Prostate gland (tissue), 2 donors: ENCODE data around the gene CDC34. TPM values are rescaled to one million over a fixed set of nuclear protein-coding genes. Genes with fewer than 3 reads are reported as not detected.
A peak's percentile ranks its signal among the peaks of the same experiment; 100 is the strongest.

ENCODE experiments used
- DNase-seq: peaks from one replicate; pipeline ENCODE4 v3.0.0-alpha.2; 2019; ENCODE audit warnings: low spot score
- H3K27ac ChIP-seq, 2 donors: fragments of 200-600 bp; sonication (generic); 2 replicates each; pipeline ENCODE4 v1.5.1; 2017 to 2019
- H3K27me3 ChIP-seq: fragments of 200-600 bp; sonication (generic); replicated peaks from 2 replicates; pipeline ENCODE4 v1.5.1; 2019; ENCODE audit not compliant: insufficient read depth
- H3K36me3 ChIP-seq, 2 donors: fragments of 200-600 bp; sonication (generic); 1 replicate in 1 of 2; 2 replicates in 1 of 2; pipeline versions ENCODE4 v1.5.1 to v1.8.1; 2017 to 2019
- H3K4me1 ChIP-seq: fragments of 200-600 bp; sonication (generic); replicated peaks from 2 replicates; pipeline ENCODE4 v1.5.1; 2019
- H3K4me3 ChIP-seq, 2 donors: fragments of 200-600 bp; sonication (generic); 2 replicates each; pipeline ENCODE4 v1.5.1; 2017 to 2019
- H3K9me3 ChIP-seq: fragments of 200-600 bp; sonication (generic); 2 replicates; pipeline ENCODE4 v1.5.1; 2017
- CTCF ChIP-seq, 4 experiments: fragments of 200-600 bp in 2 of 4; fragments of 450-650 bp in 2 of 4; sonication (generic) in 2 of 4; IDR thresholded peaks; 1 replicate in 3 of 4; 2 replicates in 1 of 4; pipeline ENCODE4 v1.5.1; 2016 to 2019; ENCODE audit warnings: antibody characterized with exemption in 4 of 4, mild to moderate bottlenecking in 2 of 4, moderate library complexity in 2 of 4
- POLR2A ChIP-seq: fragments of 450-650 bp; IDR thresholded peaks from one replicate; pipeline ENCODE4 v1.6.1; 2016; ENCODE audit warnings: antibody characterized with exemption, mild to moderate bottlenecking
- POLR2AphosphoS5 ChIP-seq: sonication (generic); formaldehyde crosslinking; IDR thresholded peaks from one replicate; pipeline ENCODE4 v1.6.1; 2017; ENCODE audit warnings: antibody characterized with exemption
- WGBS: methylation state at CpG from one replicate; pipeline ENCODE4 v1.1.5; 2018; 5-methylcytosine and 5-hydroxymethylcytosine counted together
- intact Hi-C: fragments of 100-400 bp; cut with DNase I; formaldehyde crosslinking; loops from one replicate; pipeline ENCODE4 v1.14.2; 2022
- total RNA-seq, 2 donors: library from RNA; depleted of rRNA; stranded (reverse); fragments of >200 nt; gene quantifications; one replicate each; pipeline ENCODE4 v1.1.0, GENCODE V29; 2016

Gene CDC34
- total RNA-seq, 2 donors from 2014 or later, result 93.4 to 159 TPM

- TF ChIP-seq POLR2A, result no peak
- TF ChIP-seq POLR2AphosphoS5, result no peak
- no peak for TF ChIP-seq CTCF (IDR thresholded peaks at IDR 0.05)
- Histone ChIP-seq H3K4me1 (no peaks in the 10 kb centered on the region), H3K9me3 (no peaks in the 10 kb centered on the region), H3K27me3 (peaks cover 10% of the 10 kb centered on the region), H3K4me3 (peak overlapping the region; percentile 8 to 17), H3K36me3 (no peaks in the 10 kb centered on the region), H3K27ac (no peak overlapping the region)
- intact Hi-C loops, result no loop called here
- WGBS, result 13% methylated on average over 25 of the region's 50 CpGs
- no peak for DNase-seq
Observed at GRCh38 chr19:497869-498510, 33.6 kb upstream of the CDC34 start.

- H3K4me3 ChIP-seq, result no peak overlapping the region
- H3K36me3 ChIP-seq, result no peaks in the 10 kb centered on the region
- peaks cover 10% of the 10 kb centered on the region for H3K27me3 ChIP-seq
- no peak overlapping the region for H3K27ac ChIP-seq
- no peaks in the 10 kb centered on the region for H3K9me3 ChIP-seq
- intact Hi-C loops, result no loop called here
- 23% methylated on average over 24 of the region's 26 CpGs for WGBS
- no peaks in the 10 kb centered on the region for H3K4me1 ChIP-seq
- DNase-seq, result no peak
- TF ChIP-seq POLR2A (no peak), POLR2AphosphoS5 (no peak), CTCF (IDR thresholded peaks at IDR 0.05) (no peak)
Observed at GRCh38 chr19:498511-498891, 33.1 kb upstream of the CDC34 start.

DNA sequence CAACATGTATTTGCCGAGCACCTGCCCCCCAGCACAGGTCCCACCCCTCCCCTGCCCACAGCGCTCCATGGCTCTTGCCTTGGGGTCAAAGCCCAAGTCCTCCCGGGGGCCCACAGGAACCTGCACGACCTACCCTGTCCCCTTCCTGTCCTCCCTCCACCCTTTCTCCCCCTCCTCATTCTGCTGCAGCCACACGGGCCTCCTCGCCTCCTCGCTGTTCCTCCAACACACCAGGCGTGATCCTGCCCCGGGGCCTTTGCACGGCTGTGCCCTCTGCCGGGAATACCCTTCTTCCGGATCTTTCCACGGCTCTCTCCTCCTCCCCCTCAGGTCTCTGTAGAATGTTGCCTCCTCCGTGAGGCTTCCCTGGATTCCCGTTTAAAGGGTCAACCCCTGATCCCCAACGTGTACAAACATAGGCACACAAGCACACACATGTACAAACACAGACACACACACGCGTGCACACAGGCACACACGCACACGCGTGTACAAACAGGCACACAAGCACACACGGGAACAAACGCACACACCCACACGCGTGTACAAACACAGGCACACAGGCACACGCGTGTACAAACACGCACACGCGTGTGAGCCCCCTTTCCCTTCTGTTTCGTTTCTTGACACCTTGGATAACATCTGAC, 32.5 kb upstream of the CDC34 start:
- intact Hi-C loops, result no loop called here
- no peaks in the 10 kb centered on the region for H3K4me1 ChIP-seq
- H3K27me3 ChIP-seq, result peaks cover 10% of the 10 kb centered on the region
- H3K36me3 ChIP-seq, result no peaks in the 10 kb centered on the region
- no peak for TF ChIP-seq CTCF (IDR thresholded peaks at IDR 0.05)
- no peak for TF ChIP-seq POLR2A
- no peak for TF ChIP-seq POLR2AphosphoS5
- H3K4me3 ChIP-seq, result no peak overlapping the region
- WGBS, result 74% methylated on average over 31 of the region's 31 CpGs
- no peak overlapping the region for H3K27ac ChIP-seq
- H3K9me3 ChIP-seq, result no peaks in the 10 kb centered on the region
- DNase-seq, result no peak

DNA sequence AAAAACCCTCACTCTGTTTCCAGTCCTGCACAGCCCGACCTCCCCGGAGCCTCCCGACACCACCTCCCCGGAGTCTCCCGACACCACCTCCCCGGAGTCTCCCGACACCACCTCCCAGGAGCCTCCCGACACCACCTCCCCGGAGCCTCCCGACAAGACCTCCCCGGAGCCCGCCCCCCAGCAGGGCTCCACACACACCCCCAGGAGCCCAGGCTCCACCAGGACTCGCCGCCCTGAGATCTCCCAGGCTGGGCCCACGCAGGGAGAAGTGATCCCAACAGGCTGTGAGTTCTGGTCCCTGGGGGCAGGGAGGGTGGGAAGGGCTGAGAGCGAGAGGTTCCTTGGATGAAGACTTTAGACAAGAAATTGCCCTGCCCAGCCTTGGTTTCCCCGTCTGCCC, 29.9 kb upstream of the CDC34 start:
- no peaks in the 10 kb centered on the region for H3K9me3 ChIP-seq
- no peak overlapping the region for H3K4me3 ChIP-seq
- intact Hi-C loops, result no loop called here
- H3K4me1 ChIP-seq, result no peaks in the 10 kb centered on the region
- no peaks in the 10 kb centered on the region for H3K36me3 ChIP-seq
- peaks cover 10% of the 10 kb centered on the region for H3K27me3 ChIP-seq
- no peak for DNase-seq
- TF ChIP-seq POLR2AphosphoS5, result no peak
- no peak for TF ChIP-seq CTCF (IDR thresholded peaks at IDR 0.05)
- no peak for TF ChIP-seq POLR2A
- WGBS, result 86% methylated on average over 17 of the region's 17 CpGs
- H3K27ac ChIP-seq, result no peak overlapping the region

DNA sequence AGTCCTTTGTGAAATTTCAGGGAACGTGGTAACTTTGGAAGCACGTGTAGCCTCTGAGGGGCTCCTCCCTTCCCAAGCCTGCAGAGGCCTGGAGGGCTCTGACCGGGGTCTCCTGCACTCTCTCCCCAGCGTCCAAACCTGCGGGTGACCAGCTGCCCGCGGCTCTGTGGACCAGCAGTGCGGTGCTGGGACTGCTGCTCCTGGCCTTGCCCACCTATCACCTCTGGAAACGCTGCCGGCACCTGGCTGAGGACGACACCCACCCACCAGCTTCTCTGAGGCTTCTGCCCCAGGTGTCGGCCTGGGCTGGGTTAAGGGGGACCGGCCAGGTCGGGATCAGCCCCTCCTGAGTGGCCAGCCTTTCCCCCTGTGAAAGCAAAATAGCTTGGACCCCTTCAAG, 26.9 kb upstream of the CDC34 start:
- Histone ChIP-seq H3K9me3 (no peaks in the 10 kb centered on the region), H3K36me3 (no peaks in the 10 kb centered on the region), H3K4me3 (no peak overlapping the region), H3K27ac (no peak overlapping the region), H3K27me3 (no peaks in the 10 kb centered on the region), H3K4me1 (peaks cover 5% of the 10 kb centered on the region)
- no peak for DNase-seq
- intact Hi-C loops, result no loop called here
- TF ChIP-seq POLR2AphosphoS5 (no peak), CTCF (IDR thresholded peaks at IDR 0.05) (no peak), POLR2A (no peak)
- 89% methylated on average over 14 of the region's 14 CpGs for WGBS
